HEK293 (cell line): ENCODE data around the gene TBCK.

Source experiments
- CTCF ChIA-PET: fragments of 350-600 bp; formaldehyde crosslinking; extraction: SDS; loops from one replicate; lab custom pipeline; 2021; ENCODE audit warnings: antibody characterized with exemption; lab: Yijun Ruan, JAX
- POLR2A ChIA-PET: fragments of 300-600 bp; formaldehyde crosslinking; extraction: SDS; loops from one replicate; lab custom pipeline; 2020; ENCODE audit warnings: antibody characterized with exemption, inconsistent platforms; lab: Yijun Ruan, JAX
- H3K27ac ChIP-seq: fragments of 200-500 bp; sonication (Bioruptor generic); 2 replicates; pipeline ENCODE4 v1.5.1; 2014; ENCODE audit warnings: low read depth, low read length, control low read depth, inconsistent platforms; ENCODE audit errors: extremely low read depth
- H3K36me3 ChIP-seq, 2 experiments: fragments of 200-500 bp in 1 of 2; sonication (Bioruptor generic) in 1 of 2; 1 replicate in 1 of 2; 2 replicates in 1 of 2; pipeline ENCODE4 v1.5.1; 2014 to 2017; ENCODE audit warnings: inconsistent platforms in 2 of 2, low read length in 2 of 2; ENCODE audit not compliant: control insufficient read depth in 2 of 2, insufficient read depth in 1 of 2
- H3K4me1 ChIP-seq: fragments of 200-500 bp; sonication (Bioruptor generic); 2 replicates; pipeline ENCODE4 v1.5.1; 2014; ENCODE audit warnings: mild to moderate bottlenecking, low read length, inconsistent platforms; ENCODE audit not compliant: control insufficient read depth, insufficient read depth
- H3K4me3 ChIP-seq: 2 replicates; pipeline ENCODE4 v1.5.1; 2011; ENCODE audit warnings: low read depth, mild to moderate bottlenecking, control low read depth, low read length, moderate library complexity
- H3K9me3 ChIP-seq: fragments of 200-500 bp; sonication (Bioruptor generic); 2 replicates; pipeline ENCODE4 v1.5.1; 2014; ENCODE audit warnings: low read depth, low read length, inconsistent platforms; ENCODE audit not compliant: control insufficient read depth, insufficient read depth
- KLF16 ChIP-seq: fragments of 450-650 bp; formaldehyde crosslinking; IDR thresholded peaks from 2 replicates; pipeline ENCODE4 v1.5.1; 2017; ENCODE audit warnings: missing biosample characterization, missing genetic modification characterization
- KLF8 ChIP-seq: fragments of 450-650 bp; formaldehyde crosslinking; IDR thresholded peaks from 2 replicates; pipeline ENCODE4 v1.5.1; 2016; ENCODE audit warnings: missing biosample characterization, missing genetic modification characterization
- MZF1 ChIP-seq: fragments of 450-650 bp; formaldehyde crosslinking; IDR thresholded peaks from 2 replicates; pipeline ENCODE4 v1.5.1; 2017; ENCODE audit warnings: missing biosample characterization, missing genetic modification characterization, borderline replicate concordance
- PRDM6 ChIP-seq: fragments of 450-650 bp; formaldehyde crosslinking; IDR thresholded peaks from 2 replicates; pipeline ENCODE4 v1.5.1; 2017; ENCODE audit warnings: missing biosample characterization, missing genetic modification characterization
- SP2 ChIP-seq: fragments of 450-650 bp; formaldehyde crosslinking; IDR thresholded peaks from 2 replicates; pipeline ENCODE4 v1.5.1; 2016; ENCODE audit warnings: missing biosample characterization, missing genetic modification characterization
- SP7 ChIP-seq: fragments of 450-650 bp; formaldehyde crosslinking; IDR thresholded peaks from 2 replicates; pipeline ENCODE4 v1.5.1; 2016; ENCODE audit warnings: missing biosample characterization, missing genetic modification characterization
- ZFP37 ChIP-seq: fragments of 450-650 bp; formaldehyde crosslinking; IDR thresholded peaks from 2 replicates; pipeline ENCODE4 v1.5.1; 2016; ENCODE audit warnings: missing biosample characterization, missing genetic modification characterization
- ZNF140 ChIP-seq: fragments of 450-650 bp; formaldehyde crosslinking; IDR thresholded peaks from 2 replicates; pipeline ENCODE4 v1.5.1; 2016; ENCODE audit warnings: missing biosample characterization, missing genetic modification characterization
- ZNF169 ChIP-seq: fragments of 450-650 bp; formaldehyde crosslinking; IDR thresholded peaks from 2 replicates; pipeline ENCODE4 v1.5.1; 2016; ENCODE audit warnings: missing biosample characterization, missing genetic modification characterization
- ZNF174 ChIP-seq: fragments of 450-650 bp; formaldehyde crosslinking; IDR thresholded peaks from 2 replicates; pipeline ENCODE4 v1.5.0; 2017; ENCODE audit warnings: missing biosample characterization, mild to moderate bottlenecking, missing genetic modification characterization
- ZNF324 ChIP-seq: fragments of 450-650 bp; formaldehyde crosslinking; IDR thresholded peaks from 2 replicates; pipeline ENCODE4 v1.5.1; 2016; ENCODE audit warnings: missing biosample characterization, missing genetic modification characterization
- ZNF37A ChIP-seq: fragments of 450-650 bp; IDR thresholded peaks from 2 replicates; pipeline ENCODE4 v1.5.1; 2018; ENCODE audit warnings: missing biosample characterization, missing genetic modification characterization
- ZNF48 ChIP-seq: fragments of 450-650 bp; formaldehyde crosslinking; IDR thresholded peaks from 2 replicates; pipeline ENCODE4 v1.5.1; 2016; ENCODE audit warnings: missing biosample characterization, missing genetic modification characterization
- ZNF518A ChIP-seq: fragments of 450-650 bp; formaldehyde crosslinking; conservative IDR thresholded peaks from 2 replicates; pipeline ENCODE4 v1.5.1; 2016; ENCODE audit warnings: low read depth, missing biosample characterization, missing genetic modification characterization
- ZNF571 ChIP-seq: fragments of 450-650 bp; formaldehyde crosslinking; IDR thresholded peaks from 2 replicates; pipeline ENCODE4 v1.5.0; 2017; ENCODE audit warnings: missing biosample characterization, missing genetic modification characterization
- ZNF596 ChIP-seq: fragments of 450-650 bp; IDR thresholded peaks from 2 replicates; pipeline ENCODE4 v1.5.0; 2018; ENCODE audit warnings: missing biosample characterization, mild to moderate bottlenecking, missing genetic modification characterization, moderate library complexity
- ZNF837 ChIP-seq: fragments of 450-650 bp; formaldehyde crosslinking; IDR thresholded peaks from 2 replicates; pipeline ENCODE4 v1.5.1; 2016; ENCODE audit warnings: missing biosample characterization, missing genetic modification characterization
- TF ChIP-seq, protein P1 (sequence below): fragments of 450-650 bp; formaldehyde crosslinking; IDR thresholded peaks from 2 replicates; pipeline ENCODE4 v1.5.1; 2016; ENCODE audit warnings: missing biosample characterization, missing genetic modification characterization
- TF ChIP-seq, protein P2 (sequence below): fragments of 450-650 bp; formaldehyde crosslinking; IDR thresholded peaks from 2 replicates; pipeline ENCODE4 v1.5.1; 2017; ENCODE audit warnings: missing biosample characterization, missing genetic modification characterization
- TF ChIP-seq, protein P3 (sequence below): fragments of 450-650 bp; formaldehyde crosslinking; IDR thresholded peaks from 2 replicates; pipeline ENCODE4 v1.5.1; 2016; ENCODE audit warnings: missing biosample characterization, missing genetic modification characterization

The TBCK gene

DNA sequence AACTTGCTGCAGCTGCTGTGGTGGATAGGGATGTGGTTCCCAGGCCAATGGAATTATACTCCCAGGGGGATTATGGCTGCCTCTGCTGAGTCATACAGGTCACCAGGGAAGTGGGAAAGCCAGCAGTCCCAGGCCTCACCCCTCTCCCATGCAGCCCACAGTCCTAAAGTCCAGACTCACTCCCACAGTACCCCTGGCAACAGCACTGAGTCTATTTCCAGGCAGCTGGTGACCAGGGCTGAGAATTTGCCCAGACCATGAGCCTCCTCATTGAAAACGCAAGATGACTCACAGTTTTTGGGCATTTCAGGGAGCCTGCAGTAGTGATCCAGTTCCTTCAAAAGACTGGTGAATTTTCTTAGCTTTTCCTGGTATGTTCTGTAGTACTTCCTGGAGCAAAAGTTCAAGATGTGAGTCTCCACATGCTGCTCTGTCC, 283.1 kb downstream of the TBCK start (continued):
- TF ChIP-seq ZNF518A = no peak
- TF ChIP-seq, all 188 proteins: peak for 0

- ChIA-PET CTCF (interaction anchor here (0.6 kb wide), 1 partner anchor 125 kb away, joined by 4 read pairs; no protein-coding TSS in a partner anchor), POLR2A (no interaction called here)
- H3K4me1 ChIP-seq = no peaks in the 10 kb centered on the region
Measured at GRCh38 chr4:106022454-106022853, 293.6 kb downstream of the TBCK start.

GRCh38 chr4:106021737-106022410, 294.1 kb downstream of the TBCK start:
- H3K4me3 ChIP-seq = no peak overlapping the region
- H3K9me3 ChIP-seq = no peaks in the 10 kb centered on the region
- no peak overlapping the region for H3K27ac ChIP-seq
- ChIA-PET POLR2A (no interaction called here), CTCF (no interaction called here)
- no peaks in the 10 kb centered on the region for H3K4me1 ChIP-seq
- H3K36me3 ChIP-seq = no peaks in the 10 kb centered on the region
- no peak for TF ChIP-seq ZNF140 (tag by site-specific recombination)
- no peak for TF ChIP-seq ZNF324 (tag by site-specific recombination)
- TF ChIP-seq KLF16 = no peak
- TF ChIP-seq, protein P1, sequence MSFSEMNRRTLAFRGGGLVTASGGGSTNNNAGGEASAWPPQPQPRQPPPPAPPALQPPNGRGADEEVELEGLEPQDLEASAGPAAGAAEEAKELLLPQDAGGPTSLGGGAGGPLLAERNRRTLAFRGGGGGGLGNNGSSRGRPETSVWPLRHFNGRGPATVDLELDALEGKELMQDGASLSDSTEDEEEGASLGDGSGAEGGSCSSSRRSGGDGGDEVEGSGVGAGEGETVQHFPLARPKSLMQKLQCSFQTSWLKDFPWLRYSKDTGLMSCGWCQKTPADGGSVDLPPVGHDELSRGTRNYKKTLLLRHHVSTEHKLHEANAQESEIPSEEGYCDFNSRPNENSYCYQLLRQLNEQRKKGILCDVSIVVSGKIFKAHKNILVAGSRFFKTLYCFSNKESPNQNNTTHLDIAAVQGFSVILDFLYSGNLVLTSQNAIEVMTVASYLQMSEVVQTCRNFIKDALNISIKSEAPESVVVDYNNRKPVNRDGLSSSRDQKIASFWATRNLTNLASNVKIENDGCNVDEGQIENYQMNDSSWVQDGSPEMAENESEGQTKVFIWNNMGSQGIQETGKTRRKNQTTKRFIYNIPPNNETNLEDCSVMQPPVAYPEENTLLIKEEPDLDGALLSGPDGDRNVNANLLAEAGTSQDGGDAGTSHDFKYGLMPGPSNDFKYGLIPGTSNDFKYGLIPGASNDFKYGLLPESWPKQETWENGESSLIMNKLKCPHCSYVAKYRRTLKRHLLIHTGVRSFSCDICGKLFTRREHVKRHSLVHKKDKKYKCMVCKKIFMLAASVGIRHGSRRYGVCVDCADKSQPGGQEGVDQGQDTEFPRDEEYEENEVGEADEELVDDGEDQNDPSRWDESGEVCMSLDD = no peak
- no peak for TF ChIP-seq SP7 (tag by site-specific recombination)
- no peak for TF ChIP-seq SP2 (tag by site-specific recombination)
- TF ChIP-seq, protein P2, sequence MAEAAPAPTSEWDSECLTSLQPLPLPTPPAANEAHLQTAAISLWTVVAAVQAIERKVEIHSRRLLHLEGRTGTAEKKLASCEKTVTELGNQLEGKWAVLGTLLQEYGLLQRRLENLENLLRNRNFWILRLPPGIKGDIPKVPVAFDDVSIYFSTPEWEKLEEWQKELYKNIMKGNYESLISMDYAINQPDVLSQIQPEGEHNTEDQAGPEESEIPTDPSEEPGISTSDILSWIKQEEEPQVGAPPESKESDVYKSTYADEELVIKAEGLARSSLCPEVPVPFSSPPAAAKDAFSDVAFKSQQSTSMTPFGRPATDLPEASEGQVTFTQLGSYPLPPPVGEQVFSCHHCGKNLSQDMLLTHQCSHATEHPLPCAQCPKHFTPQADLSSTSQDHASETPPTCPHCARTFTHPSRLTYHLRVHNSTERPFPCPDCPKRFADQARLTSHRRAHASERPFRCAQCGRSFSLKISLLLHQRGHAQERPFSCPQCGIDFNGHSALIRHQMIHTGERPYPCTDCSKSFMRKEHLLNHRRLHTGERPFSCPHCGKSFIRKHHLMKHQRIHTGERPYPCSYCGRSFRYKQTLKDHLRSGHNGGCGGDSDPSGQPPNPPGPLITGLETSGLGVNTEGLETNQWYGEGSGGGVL (tag by site-specific recombination) = no peak
- TF ChIP-seq ZFP37 (tag by site-specific recombination) = no peak

More at GRCh38 chr4:106022454-106022853, 293.6 kb downstream of the TBCK start:
- no peak for TF ChIP-seq ZNF174
- TF ChIP-seq ZNF48 (tag by site-specific recombination) = no peak
- no peak for TF ChIP-seq ZNF837 (tag by site-specific recombination)
- no peak for TF ChIP-seq ZNF169 (tag by site-specific recombination)
- TF ChIP-seq, protein P3, sequence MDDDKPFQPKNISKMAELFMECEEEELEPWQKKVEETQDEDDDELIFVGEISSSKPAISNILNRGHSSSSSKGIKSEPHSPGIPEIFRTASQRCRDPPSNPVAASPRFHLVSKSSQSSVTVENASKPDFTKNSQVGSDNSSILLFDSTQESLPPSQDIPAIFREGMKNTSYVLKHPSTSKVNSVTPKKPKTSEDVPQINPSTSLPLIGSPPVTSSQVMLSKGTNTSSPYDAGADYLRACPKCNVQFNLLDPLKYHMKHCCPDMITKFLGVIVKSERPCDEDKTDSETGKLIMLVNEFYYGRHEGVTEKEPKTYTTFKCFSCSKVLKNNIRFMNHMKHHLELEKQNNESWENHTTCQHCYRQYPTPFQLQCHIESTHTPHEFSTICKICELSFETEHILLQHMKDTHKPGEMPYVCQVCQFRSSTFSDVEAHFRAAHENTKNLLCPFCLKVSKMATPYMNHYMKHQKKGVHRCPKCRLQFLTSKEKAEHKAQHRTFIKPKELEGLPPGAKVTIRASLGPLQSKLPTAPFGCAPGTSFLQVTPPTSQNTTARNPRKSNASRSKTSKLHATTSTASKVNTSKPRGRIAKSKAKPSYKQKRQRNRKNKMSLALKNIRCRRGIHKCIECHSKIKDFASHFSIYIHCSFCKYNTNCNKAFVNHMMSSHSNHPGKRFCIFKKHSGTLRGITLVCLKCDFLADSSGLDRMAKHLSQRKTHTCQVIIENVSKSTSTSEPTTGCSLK (tag by site-specific recombination) = no peak
- no peak for TF ChIP-seq PRDM6 (tag by site-specific recombination)
- TF ChIP-seq ZNF571 (tag by site-specific recombination) = no peak
- TF ChIP-seq KLF8 (tag by site-specific recombination) = no peak
- TF ChIP-seq ZNF37A (tag by site-specific recombination) = no peak
- TF ChIP-seq MZF1 = no peak
- TF ChIP-seq ZNF596 (tag by site-specific recombination) = no peak
- no peak for TF ChIP-seq SP7 (tag by site-specific recombination)
- no peaks in the 10 kb centered on the region for H3K36me3 ChIP-seq
- no peaks in the 10 kb centered on the region for H3K9me3 ChIP-seq
- no peak overlapping the region for H3K4me3 ChIP-seq
- H3K27ac ChIP-seq = no peak overlapping the region
